Effector memory CD8-positive, alpha-beta T cell (primary cell): Measurements from ENCODE around the gene RAPGEF1.
A peak's percentile ranks its signal among the peaks of the same experiment; 100 is the strongest.

Experiments
- ATAC-seq: fragments of 150-1000 bp; cut with Tn5 transposase; replicated peaks from 2 replicates; pipeline ENCODE4 v1.10.0; 2021; ENCODE audit warnings: mild to moderate bottlenecking, moderate library complexity
- DNase-seq, 3 experiments: peaks; one replicate each; pipeline ENCODE4 v3.0.0; 2021
- H3K27ac Mint-ChIP-seq, 2 donors: one replicate each; pipeline ENCODE4 v1.8.0; 2022; ENCODE audit warnings: mild to moderate bottlenecking in 2 of 2, mixed read lengths in 2 of 2, moderate library complexity in 2 of 2
- H3K27me3 Mint-ChIP-seq, 2 donors: one replicate each; pipeline ENCODE4 v1.8.0; 2022; ENCODE audit warnings: mixed read lengths in 2 of 2
- H3K36me3 Mint-ChIP-seq: one replicate; pipeline ENCODE4 v1.8.0; 2022; ENCODE audit warnings: mild to moderate bottlenecking, moderate library complexity, mixed read lengths; ENCODE audit not compliant: insufficient read depth
- H3K4me1 Mint-ChIP-seq, 2 donors: one replicate each; pipeline ENCODE4 v1.8.0; 2022; ENCODE audit warnings: low read depth in 2 of 2, mixed read lengths in 2 of 2
- H3K4me3 Mint-ChIP-seq, 2 donors: one replicate each; pipeline ENCODE4 v1.8.0; 2022; ENCODE audit warnings: mild to moderate bottlenecking in 2 of 2, mixed read lengths in 2 of 2, moderate library complexity in 2 of 2
- H3K9me3 Mint-ChIP-seq, 2 donors: one replicate each; pipeline ENCODE4 v1.8.0; 2022; ENCODE audit warnings: mixed read lengths in 2 of 2

Gene RAPGEF1

DNA sequence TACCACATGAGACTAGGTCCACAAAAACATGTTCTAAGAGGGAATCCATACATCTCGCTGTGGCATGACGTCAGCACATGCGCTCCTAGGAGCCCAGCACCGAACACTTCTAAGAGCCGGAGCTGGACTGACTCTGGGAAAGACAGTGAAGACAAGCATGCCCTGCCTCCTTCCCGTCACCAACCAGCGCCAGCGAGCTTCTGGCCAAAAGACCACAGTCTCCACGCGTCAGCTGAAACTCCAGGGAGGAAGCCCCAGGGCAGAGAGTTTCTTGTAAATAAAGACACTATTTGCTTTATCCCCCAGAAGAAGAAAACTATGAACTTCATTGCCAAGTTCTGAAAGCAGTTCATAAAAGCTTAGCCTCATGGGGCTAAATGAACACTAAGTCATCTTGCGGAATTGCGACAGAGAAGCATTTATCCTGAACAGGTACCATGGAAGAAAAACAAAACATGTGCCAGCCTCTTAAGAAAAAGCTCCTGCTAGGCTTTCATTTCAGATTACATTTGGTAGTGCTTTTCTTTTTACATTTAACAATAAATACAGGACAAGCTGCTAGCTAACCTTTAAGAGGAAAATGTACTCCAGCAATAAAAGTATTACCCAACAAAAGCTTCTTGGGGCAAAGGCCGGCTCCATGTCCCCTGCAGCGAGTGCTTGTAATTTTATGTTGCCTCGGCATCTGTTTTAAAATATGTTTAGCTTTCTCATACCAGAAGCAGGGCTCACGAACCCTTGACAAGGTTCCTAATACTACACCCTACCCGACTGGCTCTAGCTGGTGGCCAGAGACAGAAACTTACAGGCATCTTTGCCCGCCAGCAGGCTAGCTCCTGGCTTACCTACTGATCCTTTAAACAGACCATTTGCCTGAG is 98.0 kb downstream of the RAPGEF1 start:
- ATAC-seq (no peak), DNase-seq (no peak)
- H3K27ac Mint-ChIP-seq: peak overlapping the region; percentile 88
- H3K4me3 Mint-ChIP-seq: no peak overlapping the region
- H3K36me3 Mint-ChIP-seq: peaks cover 52% of the 10 kb centered on the region
- no peaks in the 10 kb centered on the region for H3K9me3 Mint-ChIP-seq
- no peaks in the 10 kb centered on the region for H3K27me3 Mint-ChIP-seq
- peaks cover 26 to 43% of the 10 kb centered on the region in 2 donors for H3K4me1 Mint-ChIP-seq

DNA sequence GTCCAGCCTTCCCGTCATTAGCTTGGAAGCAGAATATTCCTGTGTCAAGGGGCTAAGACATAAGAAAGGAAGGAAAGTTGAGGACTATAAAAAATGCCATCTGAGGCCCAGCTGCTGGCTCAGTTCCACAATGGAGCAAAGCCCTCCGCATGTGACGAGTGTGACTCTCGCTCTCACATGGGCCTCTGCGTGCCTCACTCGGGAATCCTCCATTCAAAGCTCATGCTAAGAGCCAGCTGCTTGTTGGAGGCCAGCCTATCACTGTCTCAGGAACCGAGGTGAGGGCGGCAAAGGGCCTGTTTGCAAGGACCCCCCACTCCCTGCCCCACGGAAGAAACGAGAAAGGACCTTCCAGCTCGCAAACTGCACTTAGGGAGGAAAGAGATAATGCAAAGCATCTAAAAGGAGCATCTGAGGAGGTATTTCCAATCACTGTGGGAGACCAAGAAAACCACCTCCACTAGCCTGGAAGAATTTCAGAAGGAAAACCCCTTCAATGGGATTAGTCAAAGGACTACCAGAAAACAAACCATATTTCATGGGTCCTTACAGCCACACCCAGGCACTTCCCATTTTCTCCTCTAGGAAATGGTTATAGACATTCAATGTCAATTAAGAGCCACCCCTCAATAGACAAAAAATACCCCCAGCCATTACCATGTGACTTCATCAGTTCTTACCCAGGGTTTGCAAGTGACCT is 99.3 kb downstream of the RAPGEF1 start:
- H3K36me3 Mint-ChIP-seq: peaks cover 45% of the 10 kb centered on the region

DNA sequence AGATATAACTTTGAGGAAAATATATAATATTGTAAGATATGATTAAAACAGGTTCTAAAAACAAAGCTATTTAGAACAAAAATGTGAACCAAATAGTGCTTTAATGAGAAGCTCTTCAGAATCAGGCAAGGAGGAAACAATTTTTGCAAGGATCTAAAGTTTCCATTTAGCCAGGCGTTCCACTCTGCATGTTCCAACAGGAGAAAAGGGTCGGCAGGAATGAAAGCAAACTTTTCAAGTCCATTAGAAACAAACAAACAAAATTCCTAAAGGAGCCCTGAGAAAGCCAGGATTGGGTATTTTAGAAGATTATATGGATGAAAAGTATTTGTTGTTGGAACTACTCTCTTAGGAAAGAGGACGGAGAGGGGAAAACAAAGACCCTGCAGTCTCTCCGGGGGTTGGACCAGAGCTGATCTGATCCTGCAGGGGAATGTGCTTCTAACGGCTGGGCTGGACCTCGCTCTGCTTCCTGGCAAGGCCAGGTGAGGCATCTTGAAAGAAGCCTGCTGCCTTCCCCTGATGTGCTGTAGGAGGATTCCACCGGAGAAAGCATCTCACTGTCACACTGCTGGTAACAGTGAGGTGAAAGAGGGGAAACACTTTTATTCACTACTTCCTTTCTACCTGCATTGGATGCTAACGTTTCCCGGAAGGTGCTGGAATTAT is 100.0 kb downstream of the RAPGEF1 start:
- peaks cover 26 to 42% of the 10 kb centered on the region in 2 donors for H3K4me1 Mint-ChIP-seq
- peak overlapping the region in 1 of 2 donors; percentile 88 for H3K27ac Mint-ChIP-seq

More for the DNA sequence above, 99.3 kb downstream of the RAPGEF1 start:
- ATAC-seq (no peak), DNase-seq (no peak)
- no peak overlapping the region for H3K4me3 Mint-ChIP-seq
- no peaks in the 10 kb centered on the region for H3K27me3 Mint-ChIP-seq
- peaks cover 22 to 43% of the 10 kb centered on the region in 2 donors for H3K4me1 Mint-ChIP-seq
- H3K27ac Mint-ChIP-seq: peak overlapping the region; percentile 88
- H3K9me3 Mint-ChIP-seq: no peaks in the 10 kb centered on the region

DNA sequence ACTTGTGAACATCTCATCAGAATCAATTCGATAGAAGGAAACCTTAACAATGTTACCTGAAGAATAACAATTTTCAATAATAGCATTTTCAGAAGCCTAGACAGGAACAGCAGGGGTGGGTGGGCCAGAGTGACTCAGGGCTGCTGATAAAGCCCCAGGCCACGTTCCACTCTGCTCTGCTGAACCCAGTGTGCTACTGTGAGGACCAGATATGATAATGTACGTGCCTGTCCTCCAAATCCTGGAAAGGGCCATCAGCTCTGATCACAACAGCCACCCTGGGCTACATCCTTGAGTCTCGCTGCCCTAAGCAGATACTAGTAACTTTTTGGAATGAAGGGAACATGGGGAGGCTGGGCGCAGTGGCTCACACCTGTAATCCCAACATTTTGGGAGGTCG is 103.3 kb downstream of the RAPGEF1 start:
- peaks cover 57% of the 10 kb centered on the region for H3K36me3 Mint-ChIP-seq
- ATAC-seq (no peak), DNase-seq (no peak)
- H3K27me3 Mint-ChIP-seq: no peaks in the 10 kb centered on the region
- no peak overlapping the region for H3K4me3 Mint-ChIP-seq
- H3K4me1 Mint-ChIP-seq: peaks cover 27 to 28% of the 10 kb centered on the region in 2 donors
- peak overlapping the region; percentile 92 to 95 for H3K27ac Mint-ChIP-seq
- no peaks in the 10 kb centered on the region for H3K9me3 Mint-ChIP-seq

More for the DNA sequence above, 100.0 kb downstream of the RAPGEF1 start:
- ATAC-seq (no peak), DNase-seq (no peak)
- Mint-ChIP-seq H3K36me3 (peaks cover 48% of the 10 kb centered on the region), H3K27me3 (no peaks in the 10 kb centered on the region), H3K9me3 (no peaks in the 10 kb centered on the region), H3K4me3 (no peak overlapping the region)

DNA sequence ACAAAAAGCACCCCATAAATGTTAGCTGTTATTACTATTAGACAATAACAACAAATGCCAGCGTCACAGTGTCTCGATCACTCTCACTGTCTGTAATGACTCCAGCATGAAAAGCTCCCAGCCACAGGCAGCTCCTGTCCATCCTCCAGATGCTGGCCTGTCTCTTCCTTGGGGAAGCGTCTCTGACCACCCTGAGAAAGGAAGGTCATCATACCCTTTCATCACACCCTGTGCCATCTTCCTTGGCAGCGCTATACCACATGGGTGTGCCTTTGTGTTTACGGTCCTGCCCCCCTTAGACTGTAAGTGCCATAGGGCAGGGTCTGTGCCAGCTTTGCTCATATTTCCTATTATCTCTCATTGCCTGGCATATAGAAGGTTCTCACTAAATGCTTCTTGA is 104.0 kb downstream of the RAPGEF1 start:
- Mint-ChIP-seq H3K4me1 (peaks cover 27 to 32% of the 10 kb centered on the region in 2 donors), H3K27me3 (no peaks in the 10 kb centered on the region), H3K36me3 (peaks cover 50% of the 10 kb centered on the region), H3K27ac (peak overlapping the region; percentile 92 to 95), H3K9me3 (no peaks in the 10 kb centered on the region), H3K4me3 (peak overlapping the region in 1 of 2 donors; percentile 25)
- no peak for DNase-seq
- peak; percentile 18 for ATAC-seq

DNA sequence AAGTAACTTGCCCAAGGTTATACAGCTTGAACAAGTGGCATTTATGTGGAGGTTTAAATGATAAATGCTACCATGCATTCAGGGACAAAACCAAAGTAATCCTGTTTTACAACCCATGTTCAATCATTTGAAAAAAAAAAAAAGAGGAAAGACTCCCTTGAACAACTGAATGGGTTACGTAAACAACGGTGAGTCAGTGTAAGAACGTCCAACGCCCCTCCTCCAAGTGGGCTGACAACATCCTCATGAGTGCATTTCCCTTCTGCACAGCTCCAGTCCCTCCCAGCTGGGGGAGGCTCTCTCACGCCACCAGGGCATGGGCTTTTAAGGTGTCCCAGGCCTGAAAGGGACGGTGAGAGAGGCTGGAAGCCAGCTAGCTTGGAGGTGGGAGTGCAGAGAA is 104.6 kb downstream of the RAPGEF1 start:
- DNase-seq (peak; percentile 50 to 66 (median 65)), ATAC-seq (peak; percentile 99)
- peaks cover 49% of the 10 kb centered on the region for H3K36me3 Mint-ChIP-seq
- H3K4me3 Mint-ChIP-seq: peak overlapping the region in 1 of 2 donors; percentile 25
- peaks cover 33 to 36% of the 10 kb centered on the region in 2 donors for H3K4me1 Mint-ChIP-seq
- peak overlapping the region; percentile 92 to 95 for H3K27ac Mint-ChIP-seq
- H3K27me3 Mint-ChIP-seq: no peaks in the 10 kb centered on the region
- H3K9me3 Mint-ChIP-seq: no peaks in the 10 kb centered on the region

DNA sequence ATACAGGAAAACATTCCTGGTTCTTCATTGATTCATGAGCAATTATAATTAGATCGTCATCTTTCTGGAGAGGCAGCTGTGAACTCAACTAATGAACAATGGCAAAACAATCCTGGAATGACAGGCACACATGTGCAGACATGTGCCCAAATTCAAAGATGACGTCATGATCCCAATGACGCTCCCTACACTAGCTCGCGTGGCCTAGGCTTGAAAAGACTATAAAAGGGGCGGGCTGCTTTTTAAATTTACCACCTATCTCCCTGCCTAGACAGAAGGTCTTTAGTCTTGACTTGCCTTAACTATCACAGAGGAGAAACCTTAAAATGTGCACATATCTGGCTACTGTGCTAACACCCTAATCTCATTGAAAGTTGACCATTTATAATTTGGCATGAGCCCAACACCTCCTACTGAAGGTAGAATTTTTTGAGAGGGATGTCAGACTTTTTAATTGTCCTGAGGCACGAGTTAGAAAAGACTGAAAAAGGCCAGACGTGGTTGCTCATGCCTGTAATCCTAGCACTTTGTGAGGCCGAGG is 106.3 kb downstream of the RAPGEF1 start:
- H3K4me3 Mint-ChIP-seq: no peak overlapping the region
- no peak for ATAC-seq
- H3K36me3 Mint-ChIP-seq: peaks cover 46% of the 10 kb centered on the region
- no peak for DNase-seq
- peaks cover 45 to 46% of the 10 kb centered on the region in 2 donors for H3K4me1 Mint-ChIP-seq
- H3K27me3 Mint-ChIP-seq: no peaks in the 10 kb centered on the region
- peak overlapping the region; percentile 92 to 95 for H3K27ac Mint-ChIP-seq
- H3K9me3 Mint-ChIP-seq: no peaks in the 10 kb centered on the region

DNA sequence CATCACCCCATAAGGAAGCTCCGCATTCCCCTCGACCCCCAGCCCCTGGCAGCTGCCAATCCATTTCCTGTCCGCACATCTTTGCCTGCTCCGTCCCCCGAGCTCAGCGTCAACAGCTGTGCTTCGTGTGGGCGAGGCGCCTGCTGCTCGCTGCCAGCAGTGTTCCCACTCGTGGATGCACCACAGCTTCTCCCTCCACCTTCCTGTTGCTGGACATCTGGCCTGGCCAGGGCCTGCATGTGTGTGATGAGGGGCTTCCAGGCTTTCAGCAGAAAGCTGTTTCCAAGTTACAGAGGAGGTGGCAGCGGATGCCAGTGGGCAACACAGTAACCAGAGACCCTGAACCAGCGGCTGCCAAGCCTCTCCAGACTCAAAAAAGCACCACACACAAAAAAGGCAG is 108.6 kb downstream of the RAPGEF1 start:
- H3K27me3 Mint-ChIP-seq: no peaks in the 10 kb centered on the region
- no peaks in the 10 kb centered on the region for H3K9me3 Mint-ChIP-seq
- H3K27ac Mint-ChIP-seq: peak overlapping the region; percentile 96 to 97
- no peak for ATAC-seq
- peaks cover 51 to 55% of the 10 kb centered on the region in 2 donors for H3K4me1 Mint-ChIP-seq
- no peak for DNase-seq
- H3K36me3 Mint-ChIP-seq: peaks cover 59% of the 10 kb centered on the region
- H3K4me3 Mint-ChIP-seq: peak overlapping the region in 1 of 2 donors; percentile 14

DNA sequence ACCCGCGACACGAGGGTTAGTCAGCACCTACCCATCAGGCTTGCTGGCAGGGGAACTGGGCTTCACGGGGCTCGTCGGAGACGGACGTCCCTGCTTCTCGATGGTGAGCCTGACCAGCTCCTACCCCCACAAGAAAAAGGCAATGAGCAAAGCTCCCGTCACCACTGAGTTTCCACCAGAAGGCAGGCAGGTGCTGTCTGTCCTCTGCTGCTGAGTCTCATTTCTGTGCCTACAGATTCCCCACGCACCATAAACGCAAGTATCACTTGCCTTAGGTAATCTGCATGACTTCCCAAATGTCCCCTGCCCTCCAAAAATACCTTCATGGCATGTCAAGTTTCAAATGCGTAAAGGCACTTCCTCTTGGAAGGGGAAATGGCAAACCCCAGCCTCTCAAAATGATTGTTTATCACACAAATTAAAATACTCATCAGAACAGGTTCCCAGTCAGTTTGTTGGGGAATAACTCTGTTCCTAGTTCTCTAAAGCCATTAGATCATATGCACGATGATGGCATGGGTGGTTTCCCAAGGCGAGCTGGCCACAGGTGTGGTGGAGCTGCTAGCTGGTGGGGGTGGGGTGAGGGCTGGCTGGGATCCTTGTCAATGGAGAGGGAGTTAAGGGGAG is 109.6 kb downstream of the RAPGEF1 start:
- DNase-seq: no peak
- Mint-ChIP-seq H3K36me3 (peaks cover 63% of the 10 kb centered on the region), H3K4me1 (peaks cover 51 to 52% of the 10 kb centered on the region in 2 donors), H3K27ac (peak overlapping the region; percentile 96 to 97), H3K27me3 (no peaks in the 10 kb centered on the region), H3K4me3 (peak overlapping the region in 1 of 2 donors; percentile 33), H3K9me3 (no peaks in the 10 kb centered on the region)
- no peak for ATAC-seq

DNA sequence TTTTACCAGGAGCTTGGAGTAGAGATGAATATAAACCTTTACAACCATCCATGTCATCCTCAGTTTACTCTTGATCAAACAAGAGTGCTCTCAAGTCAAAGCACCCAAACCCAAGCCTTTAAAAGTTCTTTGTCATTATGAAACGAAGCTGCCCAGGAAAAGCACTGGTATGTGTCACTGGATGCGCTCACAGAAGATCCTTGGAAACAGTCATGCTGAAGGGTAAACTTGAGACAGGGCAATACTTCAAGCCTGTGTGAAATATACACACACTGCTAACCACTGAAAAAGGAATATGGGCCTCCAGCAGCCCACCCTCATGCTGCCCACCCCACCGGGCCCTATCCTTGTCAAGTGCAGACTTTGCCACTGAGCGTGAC is 110.1 kb downstream of the RAPGEF1 start:
- Mint-ChIP-seq H3K4me1 (peaks cover 50 to 52% of the 10 kb centered on the region in 2 donors), H3K36me3 (peaks cover 63% of the 10 kb centered on the region)
- no peak for DNase-seq

DNA sequence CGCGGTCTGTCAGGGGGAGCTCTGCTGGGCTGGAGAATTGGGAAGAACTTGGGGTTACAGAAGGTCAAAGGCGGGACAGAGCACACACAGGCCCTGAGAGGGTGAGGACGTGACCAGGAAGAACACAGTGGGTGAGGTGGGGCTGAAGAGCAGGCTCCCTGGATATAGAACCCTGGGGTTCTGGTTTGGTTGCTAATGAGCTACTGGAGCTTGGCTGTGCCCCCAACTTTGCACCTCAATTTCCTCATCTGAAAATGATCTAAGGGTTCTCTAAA is 110.7 kb downstream of the RAPGEF1 start:
- peaks cover 54 to 55% of the 10 kb centered on the region in 2 donors for H3K4me1 Mint-ChIP-seq
- DNase-seq (no peak), ATAC-seq (no peak)
- no peaks in the 10 kb centered on the region for H3K27me3 Mint-ChIP-seq
- H3K4me3 Mint-ChIP-seq: peak overlapping the region; percentile 74 to 82
- peak overlapping the region; percentile 96 to 97 for H3K27ac Mint-ChIP-seq
- H3K36me3 Mint-ChIP-seq: peaks cover 65% of the 10 kb centered on the region
- no peaks in the 10 kb centered on the region for H3K9me3 Mint-ChIP-seq

More for the DNA sequence above, 110.1 kb downstream of the RAPGEF1 start:
- no peak for ATAC-seq
- Mint-ChIP-seq H3K4me3 (peak overlapping the region in 1 of 2 donors; percentile 33), H3K27me3 (no peaks in the 10 kb centered on the region), H3K27ac (peak overlapping the region; percentile 96 to 97), H3K9me3 (no peaks in the 10 kb centered on the region)

DNA sequence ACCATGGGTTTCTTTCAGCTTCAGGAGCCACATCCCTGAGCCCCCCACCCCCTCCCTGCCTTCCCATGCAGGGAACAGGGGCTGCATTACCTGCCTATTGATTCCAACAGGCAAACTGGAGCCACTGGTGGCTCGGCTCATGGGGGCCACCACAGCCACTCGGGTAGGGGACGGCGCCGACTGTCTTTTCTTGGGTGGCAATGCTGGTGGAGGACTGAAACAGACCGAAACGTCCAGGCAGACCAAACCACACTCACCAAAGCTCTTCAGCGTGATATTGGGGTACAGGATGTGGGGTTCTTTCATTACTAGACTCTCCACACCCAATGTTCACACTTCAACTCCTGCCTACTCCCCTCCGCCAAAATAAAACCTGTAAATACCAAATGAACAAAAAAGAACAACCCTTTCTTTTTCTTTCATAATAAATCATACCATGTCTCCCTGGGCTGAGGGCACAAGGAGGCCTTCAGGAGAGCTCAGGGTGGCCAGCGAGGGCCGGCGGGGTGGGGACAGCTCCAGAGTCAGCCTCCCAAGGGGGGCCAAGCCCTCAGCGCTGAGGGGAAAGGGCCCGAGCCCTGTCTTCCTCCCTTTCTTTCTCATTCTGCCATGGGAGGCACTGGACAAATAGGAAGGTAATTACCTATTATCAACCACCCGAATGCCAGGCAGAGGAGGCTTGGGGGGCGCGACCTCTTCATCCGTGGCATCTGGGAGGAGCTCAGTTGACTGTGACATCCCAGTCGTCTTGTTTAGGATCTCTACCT is 111.2 kb downstream of the RAPGEF1 start:
- peaks cover 62% of the 10 kb centered on the region for H3K36me3 Mint-ChIP-seq
- peaks cover 54 to 56% of the 10 kb centered on the region in 2 donors for H3K4me1 Mint-ChIP-seq
- DNase-seq (peak in 2 of 3 experiments; percentile 65 to 66), ATAC-seq (peak; percentile 63)
- peak overlapping the region; percentile 96 to 97 for H3K27ac Mint-ChIP-seq
- no peaks in the 10 kb centered on the region for H3K9me3 Mint-ChIP-seq
- no peaks in the 10 kb centered on the region for H3K27me3 Mint-ChIP-seq
- peak overlapping the region; percentile 74 to 82 for H3K4me3 Mint-ChIP-seq
